K562 (cell line): ENCODE data around the gene ZDHHC5. TPM values are rescaled to one million over a fixed set of nuclear protein-coding genes. Genes with fewer than 3 reads are reported as not detected.

Source experiments
- BCLAF1 ChIP-seq, 2 experiments: fragments of 450-650 bp in 1 of 2; IDR thresholded peaks; 2 replicates each; pipeline ENCODE4 v1.6.1; 2011 to 2017; ENCODE audit warnings: low read depth in 2 of 2, antibody characterized with exemption in 1 of 2, borderline replicate concordance in 1 of 2, low read length in 1 of 2, mild to moderate bottlenecking in 1 of 2, mixed read lengths in 1 of 2; ENCODE audit not compliant: control insufficient read depth in 1 of 2
- CSDE1 ChIP-seq, 2 experiments: fragments of 450-650 bp; IDR thresholded peaks; 2 replicates each; pipeline ENCODE4 v1.6.1; 2016; ENCODE audit warnings: mild to moderate bottlenecking in 1 of 2
- CXXC5 ChIP-seq: fragments of 250-450 bp; sonication (Bioruptor Pico); IDR thresholded peaks from 2 replicates; pipeline ENCODE4 v1.8.0; 2022; ENCODE audit warnings: inconsistent platforms, mild to moderate bottlenecking, moderate library complexity
- ELF1 ChIP-seq: fragments of 200-800 bp; sonication (Bioruptor generic); IDR thresholded peaks from 2 replicates; pipeline ENCODE4 v1.6.1; 2016; ENCODE audit warnings: missing genetic modification characterization, missing compliant biosample characterization
- ESRRA ChIP-seq: fragments of 450-650 bp; IDR thresholded peaks from 2 replicates; pipeline ENCODE4 v1.6.1; 2014; ENCODE audit warnings: low read depth, mild to moderate bottlenecking, moderate library complexity, borderline replicate concordance
- FUS ChIP-seq: fragments of 200-400 bp; formaldehyde crosslinking; optimal IDR thresholded peaks from 2 replicates; pipeline ENCODE3; 2017; ENCODE audit warnings: low read depth, low read length
- HEY1 ChIP-seq: fragments of 250-450 bp; sonication (Bioruptor Pico); IDR thresholded peaks from 2 replicates; pipeline ENCODE4 v1.5.0; 2020; ENCODE audit warnings: mild to moderate bottlenecking, moderate library complexity, borderline replicate concordance
- HOXB6 ChIP-seq: fragments of 250-450 bp; sonication (Bioruptor Pico); IDR thresholded peaks from 2 replicates; pipeline ENCODE4 v1.5.1; 2022; ENCODE audit warnings: mild to moderate bottlenecking, borderline replicate concordance
- PATZ1 ChIP-seq: fragments of 250-450 bp; sonication (Bioruptor Pico); IDR thresholded peaks from 2 replicates; pipeline ENCODE4 v1.5.0; 2020; ENCODE audit warnings: mild to moderate bottlenecking, borderline replicate concordance
- TAF1 ChIP-seq: IDR thresholded peaks from 2 replicates; pipeline ENCODE4 v1.6.1; 2011; ENCODE audit warnings: mild to moderate bottlenecking, low read length, moderate library complexity; ENCODE audit not compliant: insufficient read depth, control insufficient read depth, severe bottlenecking; ENCODE audit errors: extremely low read depth
- TCF3 ChIP-seq: sonication (generic); formaldehyde crosslinking; IDR thresholded peaks from 2 replicates; pipeline ENCODE4 v1.4.0; 2020; ENCODE audit warnings: mild to moderate bottlenecking, missing genetic modification reagents
- ZNF133 ChIP-seq: fragments of 250-450 bp; sonication (Bioruptor Pico); IDR thresholded peaks from 2 replicates; pipeline ENCODE4 v1.4.0; 2020; ENCODE audit warnings: mild to moderate bottlenecking
- ZNF140 ChIP-seq: fragments of 250-450 bp; sonication (Bioruptor Pico); IDR thresholded peaks from 2 replicates; pipeline ENCODE4 v1.8.0; 2021; ENCODE audit warnings: moderate library complexity, mild to moderate bottlenecking, inconsistent platforms
- ZNF197 ChIP-seq: fragments of 200-800 bp; sonication (Bioruptor generic); IDR thresholded peaks from 2 replicates; pipeline ENCODE4 v1.6.1; 2016; ENCODE audit warnings: low read depth, missing genetic modification characterization, missing compliant biosample characterization
- ZNF316 ChIP-seq: fragments of 450-650 bp; IDR thresholded peaks from 2 replicates; pipeline ENCODE4 v1.6.1; 2016
- ZNF584 ChIP-seq: fragments of 200-800 bp; sonication (Bioruptor generic); IDR thresholded peaks from 2 replicates; pipeline ENCODE4 v1.6.1; 2016; ENCODE audit warnings: low read depth, mild to moderate bottlenecking, missing genetic modification characterization, missing compliant biosample characterization
- ZNF696 ChIP-seq: fragments of 250-450 bp; sonication (Bioruptor Pico); conservative IDR thresholded peaks from 2 replicates; pipeline ENCODE4 v1.4.0; 2020; ENCODE audit warnings: mild to moderate bottlenecking, moderate library complexity
- polyA plus RNA-seq, 8 experiments: library from polyadenylated mRNA; depleted of rRNA in 4 of 8; stranded (reverse) in 5 of 8; unstranded in 3 of 8; fragments of >200 nt; fragmentation: Nextera tagmentation in 2 of 8; fragmentation: Illumina TruSeq in 1 of 8; extraction: Ambion mirVana in 2 of 8; extraction: Trizol in 1 of 8; gene quantifications; 2 replicates each; pipeline versions ENCODE4 v1.2.1 to v1.2.3, GENCODE V29; 2011 to 2014; ENCODE audit warnings: inconsistent platforms in 1 of 8, missing spikeins in 1 of 8
- total RNA-seq, 7 experiments: library from RNA; depleted of rRNA in 6 of 7; stranded (reverse); fragments of >200 nt in 6 of 7; fragmentation: Illumina TruSeq in 2 of 7; extraction: Trizol in 2 of 7; gene quantifications; 2 replicates each; pipeline versions ENCODE4 v1.2.1 to v1.2.3, GENCODE V29; 2011 to 2021; ENCODE audit warnings: low replicate concordance in 1 of 7
- TF ChIP-seq, protein P1 (sequence below): fragments of 200-800 bp; sonication (Bioruptor generic); IDR thresholded peaks from 2 replicates; pipeline ENCODE4 v1.6.1; 2017; ENCODE audit warnings: missing genetic modification characterization, missing compliant biosample characterization
- TF ChIP-seq, protein P2 (sequence below): sonication (generic); formaldehyde crosslinking; IDR thresholded peaks from 2 replicates; pipeline ENCODE4 v1.9.0; 2022; ENCODE audit warnings: mild to moderate bottlenecking, missing genetic modification reagents

Gene ZDHHC5
- total and polyA plus RNA-seq, 9 of the 15 experiments (the other 6 are each of a cell fraction or from before 2014, with no cell fraction given) = 3.8 to 64.2 (median 35.9) TPM

DNA sequence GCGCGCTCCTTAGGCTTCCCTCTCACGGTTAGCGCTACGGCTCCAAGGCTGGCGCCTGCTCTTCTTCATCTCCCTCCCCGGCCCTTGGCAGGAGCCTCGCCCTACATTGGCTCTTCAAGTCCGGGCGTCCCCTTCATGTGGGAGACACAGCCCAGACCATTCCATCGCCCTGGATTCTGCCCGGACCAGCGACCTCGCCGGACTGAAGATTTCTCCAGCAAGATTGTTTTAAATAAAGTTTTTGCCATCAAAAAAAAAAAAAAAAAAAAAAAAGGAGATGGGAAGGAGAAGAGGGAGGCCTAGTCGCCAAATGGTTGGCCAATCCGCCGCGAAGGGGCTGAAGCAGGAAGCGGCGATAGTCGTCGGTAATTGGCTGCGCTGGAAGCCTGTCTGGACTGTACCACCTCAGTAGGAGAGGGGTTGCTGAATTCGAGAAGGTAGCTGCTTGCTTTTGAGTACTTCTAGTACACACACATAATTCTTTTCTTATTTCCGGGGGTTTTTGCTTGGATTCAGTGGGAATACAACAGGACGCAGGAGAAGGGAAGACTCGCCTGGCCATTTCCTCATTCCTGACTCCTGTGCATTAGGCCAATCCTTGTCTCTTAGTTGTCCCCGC lies 688 bp upstream of the ZDHHC5 start (continued):
- peak in 1 of 2 experiments; percentile 95; a peak in 2 of 4 replicates for TF ChIP-seq BCLAF1 (IDR thresholded peaks at IDR 0.05; ENCODE audit: borderline replicate concordance in 1 of 2, control insufficient read depth in 1 of 2, low read depth in 2 of 2, low read length in 1 of 2)
- TF ChIP-seq, protein P1, sequence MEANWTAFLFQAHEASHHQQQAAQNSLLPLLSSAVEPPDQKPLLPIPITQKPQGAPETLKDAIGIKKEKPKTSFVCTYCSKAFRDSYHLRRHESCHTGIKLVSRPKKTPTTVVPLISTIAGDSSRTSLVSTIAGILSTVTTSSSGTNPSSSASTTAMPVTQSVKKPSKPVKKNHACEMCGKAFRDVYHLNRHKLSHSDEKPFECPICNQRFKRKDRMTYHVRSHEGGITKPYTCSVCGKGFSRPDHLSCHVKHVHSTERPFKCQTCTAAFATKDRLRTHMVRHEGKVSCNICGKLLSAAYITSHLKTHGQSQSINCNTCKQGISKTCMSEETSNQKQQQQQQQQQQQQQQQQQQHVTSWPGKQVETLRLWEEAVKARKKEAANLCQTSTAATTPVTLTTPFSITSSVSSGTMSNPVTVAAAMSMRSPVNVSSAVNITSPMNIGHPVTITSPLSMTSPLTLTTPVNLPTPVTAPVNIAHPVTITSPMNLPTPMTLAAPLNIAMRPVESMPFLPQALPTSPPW = no peak
- TF ChIP-seq ZNF133 = no peak
- no peak; the same call in 1 of the 2 replicates for TF ChIP-seq TCF3
- no peak for TF ChIP-seq CSDE1 (IDR thresholded peaks at IDR 0.05)
- 0 out of 2 replicates have a peak, but pooled peaks have one; percentile 12 for TF ChIP-seq ZNF584 (CRISPR knock-in tag)
- peak; percentile 96 for TF ChIP-seq ELF1 (tag)
- no peak for TF ChIP-seq FUS
- no peak for TF ChIP-seq HEY1 (CRISPR knock-in tag)
- no peak for TF ChIP-seq PATZ1
- TF ChIP-seq HOXB6 (CRISPR knock-in tag) = no peak
- no peak for TF ChIP-seq ESRRA
- TF ChIP-seq ZNF316 = no peak
- TF ChIP-seq, protein P2, sequence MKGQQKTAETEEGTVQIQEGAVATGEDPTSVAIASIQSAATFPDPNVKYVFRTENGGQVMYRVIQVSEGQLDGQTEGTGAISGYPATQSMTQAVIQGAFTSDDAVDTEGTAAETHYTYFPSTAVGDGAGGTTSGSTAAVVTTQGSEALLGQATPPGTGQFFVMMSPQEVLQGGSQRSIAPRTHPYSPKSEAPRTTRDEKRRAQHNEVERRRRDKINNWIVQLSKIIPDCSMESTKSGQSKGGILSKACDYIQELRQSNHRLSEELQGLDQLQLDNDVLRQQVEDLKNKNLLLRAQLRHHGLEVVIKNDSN (CRISPR knock-in tag) = no peak
- no peak for TF ChIP-seq CXXC5 (CRISPR knock-in tag)
- peak; percentile 79 for TF ChIP-seq TAF1
- no peak for TF ChIP-seq ZNF140 (CRISPR knock-in tag)
- no peak for TF ChIP-seq ZNF696 (CRISPR knock-in tag)
- peak; percentile 20; the same call in 1 of the 2 replicates for TF ChIP-seq ZNF197 (CRISPR knock-in tag)
